ENCODE measurements around the gene CCL26. TPM values are rescaled to one million over a fixed set of nuclear protein-coding genes. Genes with fewer than 3 reads are reported as not detected.
"Not testable (repeated sequence)": the region's sequence is repeated elsewhere in the genome, so short reads cannot be mapped to it uniquely, and the experiment has no call there.

The CCL26 gene
- total and polyA plus RNA-seq, 4 donors: 0.09 to 0.33 TPM; not detected in 2

- WGBS: 86% methylated on average over 6 of the region's 6 CpGs
- Histone ChIP-seq H3K36me3 (ENCODE audit: control insufficient read depth in 4 of 4, insufficient read depth in 3 of 4, low read depth in 1 of 4, low read length in 3 of 4) (no peaks in the 10 kb centered on the region), H3K4me3 (ENCODE audit: low read depth in 1 of 3, low read length in 3 of 3) (no peak overlapping the region), H3K27ac (ENCODE audit: low read depth in 1 of 2, low read length in 2 of 2) (no peak overlapping the region), H3K4me1 (ENCODE audit: control insufficient read depth in 4 of 4, insufficient read depth in 4 of 4, low read length in 3 of 4) (no peaks in the 10 kb centered on the region), H3K9me3 (ENCODE audit: control insufficient read depth in 4 of 4, low read length in 3 of 4) (no peaks in the 10 kb centered on the region), H3K27me3 (ENCODE audit: control insufficient read depth in 4 of 4, insufficient read depth in 4 of 4, low read length in 3 of 4) (no peaks in the 10 kb centered on the region), H3K9ac (ENCODE audit: low read depth in 1 of 2, low read length in 2 of 2) (no peak overlapping the region)
- TF ChIP-seq HNF4A (conservative IDR thresholded peaks at IDR 0.05): no peak
- TF ChIP-seq YY1 (IDR thresholded peaks at IDR 0.05): no peak
- TF ChIP-seq, protein P1, sequence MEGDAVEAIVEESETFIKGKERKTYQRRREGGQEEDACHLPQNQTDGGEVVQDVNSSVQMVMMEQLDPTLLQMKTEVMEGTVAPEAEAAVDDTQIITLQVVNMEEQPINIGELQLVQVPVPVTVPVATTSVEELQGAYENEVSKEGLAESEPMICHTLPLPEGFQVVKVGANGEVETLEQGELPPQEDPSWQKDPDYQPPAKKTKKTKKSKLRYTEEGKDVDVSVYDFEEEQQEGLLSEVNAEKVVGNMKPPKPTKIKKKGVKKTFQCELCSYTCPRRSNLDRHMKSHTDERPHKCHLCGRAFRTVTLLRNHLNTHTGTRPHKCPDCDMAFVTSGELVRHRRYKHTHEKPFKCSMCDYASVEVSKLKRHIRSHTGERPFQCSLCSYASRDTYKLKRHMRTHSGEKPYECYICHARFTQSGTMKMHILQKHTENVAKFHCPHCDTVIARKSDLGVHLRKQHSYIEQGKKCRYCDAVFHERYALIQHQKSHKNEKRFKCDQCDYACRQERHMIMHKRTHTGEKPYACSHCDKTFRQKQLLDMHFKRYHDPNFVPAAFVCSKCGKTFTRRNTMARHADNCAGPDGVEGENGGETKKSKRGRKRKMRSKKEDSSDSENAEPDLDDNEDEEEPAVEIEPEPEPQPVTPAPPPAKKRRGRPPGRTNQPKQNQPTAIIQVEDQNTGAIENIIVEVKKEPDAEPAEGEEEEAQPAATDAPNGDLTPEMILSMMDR (IDR thresholded peaks at IDR 0.05; ENCODE audit: low read depth, low read length, missing input control): no peak
- no peak for DNase-seq (ENCODE audit: low spot score)
Measured at GRCh38 chr7:75796420-75796819, 24.4 kb upstream of the CCL26 start.

DNA sequence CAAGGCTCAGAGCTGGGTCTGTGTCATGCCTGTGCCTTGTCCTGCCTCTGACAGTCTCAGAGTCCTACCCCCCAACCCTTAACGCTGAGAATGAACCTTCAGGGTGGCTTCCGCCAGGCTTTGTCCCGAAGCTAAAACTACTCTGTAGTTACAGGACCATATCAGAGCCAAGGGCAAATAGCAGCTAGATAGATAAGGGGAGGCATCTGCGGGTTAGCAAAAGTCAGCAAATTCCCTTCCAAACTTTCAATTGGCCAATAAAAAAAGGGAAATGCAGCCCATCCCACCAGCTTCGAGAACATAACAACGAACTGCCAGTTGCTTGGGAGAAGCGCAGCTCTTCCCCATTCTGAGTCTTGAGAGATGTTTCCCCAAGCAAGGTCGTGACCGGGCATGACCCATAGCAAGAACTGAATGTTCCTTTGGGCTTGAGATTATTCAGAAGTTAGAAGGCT lies 23.8 kb upstream of the CCL26 start:
- H3K4me3 ChIP-seq (ENCODE audit: low read depth in 1 of 3, low read length in 3 of 3): no peak overlapping the region
- no peaks in the 10 kb centered on the region for H3K9me3 ChIP-seq (ENCODE audit: control insufficient read depth in 4 of 4, low read length in 3 of 4)
- no peak overlapping the region for H3K9ac ChIP-seq (ENCODE audit: low read depth in 1 of 2, low read length in 2 of 2)
- no peak for DNase-seq (ENCODE audit: low spot score)
- no peaks in the 10 kb centered on the region for H3K36me3 ChIP-seq (ENCODE audit: control insufficient read depth in 4 of 4, insufficient read depth in 3 of 4, low read depth in 1 of 4, low read length in 3 of 4)
- WGBS: 34% methylated on average over 9 of the region's 9 CpGs
- no peaks in the 10 kb centered on the region for H3K4me1 ChIP-seq (ENCODE audit: control insufficient read depth in 4 of 4, insufficient read depth in 4 of 4, low read length in 3 of 4)
- H3K27ac ChIP-seq (ENCODE audit: low read depth in 1 of 2, low read length in 2 of 2): no peak overlapping the region
- no peak for TF ChIP-seq HNF4G (IDR thresholded peaks at IDR 0.05)
- TF ChIP-seq SP1 (IDR thresholded peaks at IDR 0.05): peak; percentile 85
- no peak for TF ChIP-seq EGR1 (IDR thresholded peaks at IDR 0.05; ENCODE audit: low read depth in 2 of 2)
- peak; percentile 17 for TF ChIP-seq ATF3 (IDR thresholded peaks at IDR 0.05)
- TF ChIP-seq RXRA (IDR thresholded peaks at IDR 0.05): peak; percentile 79 to 94
- peak in 1 of 2 donors; percentile 45 for TF ChIP-seq RAD21 (IDR thresholded peaks at IDR 0.05)
- peak; percentile 100 for TF ChIP-seq NR2F2 (IDR thresholded peaks at IDR 0.05)
- no peaks in the 10 kb centered on the region for H3K27me3 ChIP-seq (ENCODE audit: control insufficient read depth in 4 of 4, insufficient read depth in 4 of 4, low read length in 3 of 4)

DNA sequence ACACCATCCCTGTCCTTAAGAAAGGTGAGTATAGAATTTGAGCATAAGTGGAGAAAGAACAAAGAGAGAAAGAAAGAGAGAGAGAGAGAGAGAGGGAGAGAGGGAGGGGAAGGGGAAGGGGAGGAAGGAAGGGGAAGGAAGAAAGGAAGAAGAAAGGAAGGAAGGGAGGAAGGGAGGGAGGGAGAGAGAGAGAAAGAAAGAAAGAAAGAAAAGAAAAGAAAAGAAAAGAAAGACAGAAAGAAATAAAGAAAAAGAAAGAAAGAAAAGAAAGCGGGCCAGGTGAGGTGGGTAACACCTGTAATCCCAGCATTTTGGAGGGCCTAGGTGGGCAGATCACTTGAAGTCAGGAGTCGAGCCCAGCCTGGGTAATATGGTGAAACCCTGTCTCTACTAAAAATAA lies 21.7 kb upstream of the CCL26 start:
- Histone ChIP-seq H3K27ac (ENCODE audit: low read depth in 1 of 2, low read length in 2 of 2) (no peak overlapping the region), H3K9ac (ENCODE audit: low read depth in 1 of 2, low read length in 2 of 2) (no peak overlapping the region), H3K4me3 (ENCODE audit: low read depth in 1 of 3, low read length in 3 of 3) (no peak overlapping the region), H3K27me3 (ENCODE audit: control insufficient read depth in 4 of 4, insufficient read depth in 4 of 4, low read length in 3 of 4) (no peaks in the 10 kb centered on the region), H3K36me3 (ENCODE audit: control insufficient read depth in 4 of 4, insufficient read depth in 3 of 4, low read depth in 1 of 4, low read length in 3 of 4) (no peaks in the 10 kb centered on the region), H3K4me1 (ENCODE audit: control insufficient read depth in 4 of 4, insufficient read depth in 4 of 4, low read length in 3 of 4) (no peaks in the 10 kb centered on the region), H3K9me3 (ENCODE audit: control insufficient read depth in 4 of 4, low read length in 3 of 4) (no peaks in the 10 kb centered on the region)
- TF ChIP-seq HNF4G (IDR thresholded peaks at IDR 0.05): no peak
- TF ChIP-seq FOXA1 (IDR thresholded peaks at IDR 0.05): no peak
- no peak for TF ChIP-seq YY1 (IDR thresholded peaks at IDR 0.05)
- no peak for DNase-seq (ENCODE audit: low spot score)
- WGBS: 93% methylated on average over 2 of the region's 2 CpGs

- DNase-seq (ENCODE audit: low spot score); H3K9ac ChIP-seq (ENCODE audit: low read depth in 1 of 2, low read length in 2 of 2); H3K4me1 ChIP-seq (ENCODE audit: control insufficient read depth in 4 of 4, insufficient read depth in 4 of 4, low read length in 3 of 4); H3K9me3 ChIP-seq (ENCODE audit: control insufficient read depth in 4 of 4, low read length in 3 of 4); H3K27ac ChIP-seq (ENCODE audit: low read depth in 1 of 2, low read length in 2 of 2); H3K4me3 ChIP-seq (ENCODE audit: low read depth in 1 of 3, low read length in 3 of 3); H3K36me3 ChIP-seq (ENCODE audit: control insufficient read depth in 4 of 4, insufficient read depth in 3 of 4, low read depth in 1 of 4, low read length in 3 of 4); H3K27me3 ChIP-seq (ENCODE audit: control insufficient read depth in 4 of 4, insufficient read depth in 4 of 4, low read length in 3 of 4): not testable (repeated sequence)
- 96% methylated on average over 5 of the region's 5 CpGs for WGBS
Measured at GRCh38 chr7:75792567-75792966, 20.6 kb upstream of the CCL26 start.

Measured in liver (tissue), 9 donors.